GM19463 (cell line): ENCODE results near the gene ZNF326.
"Not testable (repeated sequence)": the region's sequence is repeated elsewhere in the genome, so short reads cannot be mapped to it uniquely, and the experiment has no call there.

Experiments used
- ATAC-seq: cut with Tn5 transposase; IDR thresholded peaks from one replicate; pipeline ENCODE4 v1.9.1; 2021; ENCODE audit warnings: mild to moderate bottlenecking, moderate library complexity; ENCODE audit not compliant: unreplicated experiment

Gene ZNF326

GRCh38 chr1:89965193-89965768 is 29.6 kb upstream of the ZNF326 start:
- no peak for ATAC-seq

- ATAC-seq: no peak
These were observed 28.3 kb upstream of the ZNF326 start for GRCh38 chr1:89966656-89967055.

DNA sequence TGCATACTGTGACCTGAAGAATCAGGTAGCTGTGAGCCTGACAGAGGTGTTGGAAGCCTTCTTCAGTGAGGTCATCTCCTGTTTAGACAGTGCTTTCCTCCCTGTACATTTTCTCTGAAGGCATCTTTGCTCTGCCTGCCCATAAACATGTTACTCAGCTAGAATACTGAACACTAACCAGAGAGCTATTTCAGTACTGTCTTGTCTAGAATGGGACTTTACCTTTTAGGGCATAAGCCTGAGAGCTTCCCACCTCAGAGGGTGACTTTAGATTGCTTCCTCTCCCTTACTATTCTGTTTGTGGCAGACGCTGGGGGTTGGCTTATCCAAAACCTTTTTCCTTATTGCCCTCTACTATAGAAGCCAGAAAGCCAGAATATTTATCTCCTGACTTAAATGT is 23.3 kb upstream of the ZNF326 start:
- ATAC-seq: peak; percentile 77

- no peak for ATAC-seq
These were observed 22.9 kb upstream of the ZNF326 start for GRCh38 chr1:89972024-89972423.

DNA sequence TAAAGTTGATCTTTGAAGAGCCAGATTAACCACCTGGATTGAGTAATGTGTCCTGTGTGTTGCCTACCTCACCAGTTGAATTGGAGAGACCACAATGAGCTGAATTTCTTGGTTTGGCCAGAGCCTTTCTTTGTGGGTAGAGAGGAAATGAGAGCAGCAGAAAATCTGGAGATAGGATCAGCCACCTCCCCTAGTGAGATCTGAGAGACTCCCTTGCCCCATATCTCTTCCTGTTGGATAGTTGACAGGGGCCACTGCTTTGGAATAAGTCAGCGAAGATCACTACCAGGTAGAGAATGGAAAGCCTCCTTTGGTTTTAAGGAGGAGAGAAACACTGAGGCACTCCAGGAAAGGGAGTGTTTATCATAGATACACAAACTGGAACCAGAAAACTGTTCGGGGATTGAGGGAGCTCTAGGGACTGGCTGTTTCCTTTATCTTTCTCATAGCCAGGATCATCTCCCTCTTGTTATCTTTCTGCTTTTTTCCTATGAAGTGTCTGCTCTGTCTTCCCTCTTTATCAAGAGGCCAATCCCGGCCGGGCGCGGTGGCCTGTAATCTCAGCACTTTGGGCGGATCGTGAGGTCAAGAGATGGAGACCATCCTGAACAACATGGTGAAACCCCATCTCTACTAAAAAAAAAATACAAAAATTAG is 21.3 kb upstream of the ZNF326 start:
- ATAC-seq: no peak

GRCh38 chr1:89974256-89974655 is 20.7 kb upstream of the ZNF326 start:
- ATAC-seq: no peak

GRCh38 chr1:89974696-89975470 is 20.0 kb upstream of the ZNF326 start:
- ATAC-seq: no peak

DNA sequence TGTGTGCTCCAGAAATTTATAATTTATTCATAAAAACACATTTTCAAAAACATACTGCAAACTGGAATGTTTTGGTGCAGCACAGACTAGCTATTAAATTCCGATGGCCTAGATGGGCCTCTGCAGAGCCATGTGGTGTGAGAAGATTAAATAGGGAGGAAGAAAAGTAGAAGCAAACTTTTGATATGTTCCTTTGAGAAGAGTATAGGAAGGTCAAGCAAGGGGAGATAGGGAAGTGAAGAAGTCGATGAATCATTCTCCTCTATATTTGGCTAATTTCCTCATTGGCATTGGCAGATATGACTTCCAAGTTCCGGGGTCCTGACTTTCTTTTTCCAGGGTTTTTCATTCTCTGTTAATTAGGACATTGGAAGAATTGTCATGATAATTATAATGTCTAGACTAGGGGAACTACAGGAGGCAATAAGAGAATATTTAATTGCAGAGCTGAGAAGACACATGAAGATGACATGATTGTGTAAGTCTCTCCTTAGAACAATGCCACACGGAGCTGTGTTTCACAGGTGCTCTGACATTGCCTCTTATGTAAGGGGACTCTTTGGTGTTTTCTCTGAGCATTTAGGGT is 19.3 kb upstream of the ZNF326 start:
- no peak for ATAC-seq

DNA sequence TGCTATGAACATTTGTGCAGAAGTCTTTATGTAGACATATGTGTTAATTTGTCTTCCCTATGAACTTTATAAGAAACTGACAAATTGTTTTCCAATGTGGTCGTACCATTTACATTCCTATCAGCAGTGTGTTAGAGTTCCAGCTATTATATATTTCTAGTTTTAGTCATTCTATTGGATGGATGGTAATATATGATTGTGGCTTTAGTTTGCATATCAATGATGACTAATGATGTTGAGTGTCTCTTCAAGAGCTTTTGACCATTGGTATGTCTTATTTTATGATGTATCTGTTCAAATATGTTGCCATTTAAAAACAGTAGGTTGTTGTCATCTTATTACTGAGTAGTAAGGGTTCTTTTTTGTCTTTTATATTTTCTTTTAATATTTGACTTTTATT is 16.2 kb upstream of the ZNF326 start:
- ATAC-seq: no peak

DNA sequence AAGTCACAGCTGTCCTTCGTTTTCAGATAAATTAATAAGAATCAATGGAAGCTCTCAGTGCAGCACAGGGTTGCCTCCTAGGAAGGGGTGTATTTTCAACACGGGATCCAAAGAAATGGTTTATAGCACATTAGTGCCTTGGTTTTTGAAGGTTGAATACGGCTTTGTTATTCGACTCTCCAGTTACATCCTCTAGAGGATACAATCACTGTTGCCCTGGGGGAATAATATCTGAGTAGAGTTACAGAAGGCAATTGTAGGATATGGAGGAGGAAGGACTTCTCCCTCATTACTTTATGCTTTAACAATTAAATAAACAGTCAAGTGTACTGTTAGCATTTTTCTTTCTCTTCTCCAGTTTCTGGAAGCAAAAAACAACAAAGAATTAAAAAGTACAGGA is 14.3 kb upstream of the ZNF326 start:
- ATAC-seq: no peak

GRCh38 chr1:89982846-89983245 is 12.1 kb upstream of the ZNF326 start:
- ATAC-seq: not testable (repeated sequence)

DNA sequence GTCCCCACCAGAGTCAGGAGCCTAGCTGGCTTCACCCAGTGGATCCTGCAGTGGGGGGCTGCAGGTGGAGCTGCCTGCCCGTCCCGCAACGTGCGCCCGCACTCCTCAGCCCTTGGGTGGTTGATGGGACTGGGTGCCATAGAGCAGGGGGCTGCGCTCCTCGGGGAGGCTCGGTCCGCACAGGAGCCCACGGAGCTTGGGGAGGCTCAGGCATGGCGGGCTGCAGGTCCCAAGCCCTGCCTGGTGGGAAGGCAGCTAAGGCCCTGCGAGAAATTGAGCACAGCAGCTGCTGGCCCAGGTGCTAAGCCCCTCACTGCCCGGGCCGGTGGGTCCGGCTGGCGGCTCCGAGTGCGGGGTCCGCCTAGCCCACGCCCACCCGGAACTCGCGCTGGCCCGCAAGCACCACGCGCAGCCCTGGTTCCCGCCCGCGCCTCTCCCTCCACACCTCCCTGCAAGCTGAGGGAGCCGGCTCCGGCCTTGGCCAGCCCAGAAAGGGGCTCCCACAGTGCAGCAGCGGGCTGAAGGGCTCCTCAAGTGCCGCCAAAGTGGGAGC is 10.3 kb upstream of the ZNF326 start:
- ATAC-seq: not testable (repeated sequence)

DNA sequence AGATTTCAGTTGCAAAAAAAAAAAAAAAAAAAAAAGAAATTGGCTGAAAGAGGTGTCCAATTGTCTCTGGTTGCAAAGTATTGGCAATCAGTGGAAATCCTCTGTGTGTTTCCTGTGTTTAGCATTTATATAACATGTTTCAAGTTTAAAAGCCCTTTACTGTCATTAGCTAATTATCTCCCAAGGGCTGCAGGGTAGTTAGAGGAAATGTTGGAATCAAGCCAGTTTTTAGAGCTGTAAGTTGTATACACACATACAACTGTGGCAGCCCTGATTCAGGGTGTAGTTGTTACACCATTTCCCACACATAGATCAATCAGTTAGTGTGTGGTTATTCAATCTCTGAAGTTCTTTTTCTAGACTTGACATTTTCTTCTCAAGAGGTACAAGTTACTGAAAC is 8.9 kb upstream of the ZNF326 start:
- ATAC-seq: no peak

- peak; percentile 88 for ATAC-seq
These were observed 7.6 kb upstream of the ZNF326 start for GRCh38 chr1:89987159-89987819.

GRCh38 chr1:89989099-89989498 is 5.8 kb upstream of the ZNF326 start:
- ATAC-seq: no peak

DNA sequence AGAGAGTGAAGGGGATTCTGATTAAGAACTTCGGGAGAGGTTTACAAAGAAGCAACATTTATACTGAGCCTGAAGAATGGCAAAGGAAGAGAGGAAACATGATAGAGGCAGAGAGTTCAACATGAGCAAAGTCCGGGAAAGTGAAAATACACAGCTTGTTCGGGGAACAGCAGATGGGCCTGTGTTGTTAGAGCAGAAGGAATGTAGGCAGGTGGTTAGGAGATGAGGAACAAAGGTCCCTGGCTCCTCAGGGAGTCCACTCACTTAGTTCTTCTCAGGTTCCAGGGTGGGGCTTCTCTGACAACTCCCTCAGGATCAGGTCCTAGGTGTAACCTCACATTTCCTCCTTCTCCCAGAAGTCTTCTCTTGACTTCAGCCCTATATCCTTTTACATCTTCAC is 5.1 kb upstream of the ZNF326 start:
- no peak for ATAC-seq

DNA sequence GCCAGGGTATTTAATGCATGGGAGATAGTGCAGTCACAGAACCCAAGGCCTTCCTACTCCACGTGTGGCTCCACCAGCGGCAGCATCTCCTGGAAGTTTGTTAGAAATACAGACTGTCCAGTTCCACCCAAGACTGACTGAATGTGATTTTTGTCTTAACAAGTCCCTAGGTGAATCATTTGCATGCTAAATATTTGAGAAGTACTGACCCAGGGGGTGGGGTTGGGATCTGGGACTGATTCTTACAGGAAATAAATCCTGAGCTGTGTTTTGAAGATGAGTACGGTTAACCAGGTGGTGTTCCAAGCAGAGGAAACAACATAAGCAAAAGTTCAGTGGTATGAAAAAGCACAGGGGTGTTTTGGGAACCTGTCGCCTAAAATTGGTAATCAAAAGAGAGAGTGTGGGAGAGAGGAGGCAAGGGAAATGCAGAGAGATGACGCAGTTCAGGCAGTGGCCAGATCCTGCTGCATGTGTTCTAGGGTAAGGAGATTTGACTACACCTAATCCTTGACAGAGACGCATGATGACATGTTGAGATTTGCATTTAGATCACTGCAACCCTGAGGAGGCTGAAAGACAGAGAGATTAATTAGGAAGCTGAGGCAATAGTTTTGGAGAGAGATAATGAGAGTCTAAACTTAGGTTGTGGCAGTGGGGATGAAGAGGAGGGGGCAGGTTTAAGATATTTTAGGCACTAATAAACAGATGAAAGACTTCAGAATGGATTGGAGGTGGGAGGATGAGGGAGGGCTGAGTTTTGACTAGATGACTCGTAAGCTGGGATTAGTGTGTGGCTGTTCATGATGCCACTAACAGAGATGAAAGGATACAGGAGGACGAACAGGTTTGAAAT is 3.7 kb upstream of the ZNF326 start:
- ATAC-seq: no peak

GRCh38 chr1:89993541-89993940 is 1.4 kb upstream of the ZNF326 start:
- ATAC-seq: no peak

- ATAC-seq: no peak
These were observed 592 bp upstream of the ZNF326 start for GRCh38 chr1:89994231-89994804.
